Testis (tissue), 3 donors: ENCODE data around the gene TWIST1. TPM values are rescaled to one million over a fixed set of nuclear protein-coding genes. Genes with fewer than 3 reads are reported as not detected.

Experiments
- DNase-seq: peaks from one replicate; pipeline ENCODE4 v3.0.0-alpha.2; 2019
- H3K27ac ChIP-seq, 2 donors: fragments of 200-600 bp; sonication (generic); one replicate each; pipeline ENCODE4 v1.5.1; 2019
- H3K27me3 ChIP-seq: fragments of 200-600 bp; sonication (generic); one replicate; pipeline ENCODE4 v1.5.1; 2019
- H3K36me3 ChIP-seq: fragments of 200-600 bp; sonication (generic); one replicate; pipeline ENCODE4 v1.5.1; 2017; ENCODE audit warnings: low read depth; ENCODE audit errors: missing control alignments
- H3K4me1 ChIP-seq: fragments of 200-600 bp; sonication (generic); one replicate; pipeline ENCODE4 v1.5.1; 2019
- H3K4me3 ChIP-seq, 2 donors: fragments of 200-600 bp; sonication (generic); one replicate each; pipeline ENCODE4 v1.5.1; 2017 to 2019
- H3K9me3 ChIP-seq: fragments of 200-600 bp; sonication (generic); one replicate; pipeline ENCODE4 v1.5.1; 2017
- CTCF ChIP-seq, 3 experiments: fragments of 450-650 bp in 2 of 3; fragments of 200-600 bp in 1 of 3; sonication (generic) in 1 of 3; IDR thresholded peaks; one replicate each; pipeline ENCODE4 v1.5.1; 2016 to 2019; ENCODE audit warnings: antibody characterized with exemption in 3 of 3, mild to moderate bottlenecking in 2 of 3, moderate library complexity in 1 of 3
- POLR2A ChIP-seq: fragments of 450-650 bp; IDR thresholded peaks from one replicate; pipeline ENCODE4 v1.6.1; 2017; ENCODE audit warnings: antibody characterized with exemption, mild to moderate bottlenecking, moderate library complexity
- whole genome bisulfite sequencing, 2 donors: methylation state at CpG; one replicate each; pipeline ENCODE4 v1.1.5; 2018; 5-methylcytosine and 5-hydroxymethylcytosine counted together
- intact Hi-C: fragments of 100-400 bp; cut with DNase I; formaldehyde crosslinking; loops from one replicate; pipeline ENCODE4 v1.15.1; 2023; ENCODE audit warnings: low total_unique reads
- polyA plus RNA-seq: library from polyadenylated mRNA; stranded (reverse); fragments of 350-450 nt; fragmentation: Illumina TruSeq; extraction: RNeasy Lipid Tissue Mini Kit (QIAGEN cat#74804); gene quantifications from one replicate; pipeline ENCODE4 v1.2.3, GENCODE V29; 2014; ENCODE audit warnings: low read depth, low replicate concordance; ENCODE audit not compliant: insufficient read depth
- total RNA-seq, 2 donors: library from RNA; depleted of rRNA; stranded (reverse); fragments of >200 nt; gene quantifications; one replicate each; pipeline ENCODE4 v1.2.3, GENCODE V29; 2016

Gene TWIST1
- total and polyA plus RNA-seq, 3 donors from 2014 or later = 5.2 to 22.5 (median 11.7) TPM

DNA sequence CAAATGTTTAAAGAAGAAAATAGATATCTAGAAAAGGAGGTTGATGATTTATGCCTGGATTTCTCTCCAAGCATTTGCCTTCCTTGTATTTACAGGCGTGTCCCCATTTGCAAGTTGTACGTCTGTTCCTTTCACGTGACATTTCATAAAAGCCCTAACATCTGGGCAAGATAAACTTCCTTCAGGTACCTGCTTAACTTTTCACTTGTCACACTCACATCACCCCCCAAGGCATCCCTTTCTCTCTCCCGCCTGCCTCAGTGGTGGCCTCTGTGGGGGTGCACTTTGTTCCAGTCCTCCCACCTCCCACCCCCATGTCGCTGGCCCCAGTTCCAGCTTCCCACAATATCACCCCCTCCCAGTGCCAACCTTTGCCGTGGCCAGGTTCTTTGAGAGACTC, 6.7 kb downstream of the TWIST1 start:
- no peaks in the 10 kb centered on the region for H3K27me3 ChIP-seq
- no peaks in the 10 kb centered on the region for H3K36me3 ChIP-seq
- intact Hi-C loops = no loop called here
- WGBS, 2 donors = 38 to 66% methylated on average over 6 of the region's 6 CpGs
- H3K9me3 ChIP-seq = no peaks in the 10 kb centered on the region
- H3K27ac ChIP-seq = no peak overlapping the region
- DNase-seq = no peak
- H3K4me1 ChIP-seq = peaks cover 7% of the 10 kb centered on the region
- TF ChIP-seq CTCF (IDR thresholded peaks at IDR 0.05) (no peak), POLR2A (no peak)
- H3K4me3 ChIP-seq = no peak overlapping the region

- Histone ChIP-seq H3K4me3 (no peak overlapping the region), H3K9me3 (no peaks in the 10 kb centered on the region), H3K27me3 (no peaks in the 10 kb centered on the region), H3K27ac (no peak overlapping the region), H3K36me3 (no peaks in the 10 kb centered on the region), H3K4me1 (peaks cover 7% of the 10 kb centered on the region)
- intact Hi-C loops = no loop called here
- WGBS, 2 donors = 50 to 56% methylated on average over 11 of the region's 11 CpGs
- DNase-seq = no peak
- TF ChIP-seq CTCF (IDR thresholded peaks at IDR 0.05) (no peak), POLR2A (no peak)
Observed at GRCh38 chr7:19110026-19110730, 7.3 kb downstream of the TWIST1 start.

- Histone ChIP-seq H3K36me3 (no peaks in the 10 kb centered on the region), H3K9me3 (no peaks in the 10 kb centered on the region), H3K27me3 (no peaks in the 10 kb centered on the region), H3K4me3 (no peak overlapping the region), H3K27ac (no peak overlapping the region), H3K4me1 (peaks cover 7% of the 10 kb centered on the region)
- DNase-seq = no peak
- TF ChIP-seq POLR2A (no peak), CTCF (IDR thresholded peaks at IDR 0.05) (no peak)
- 46 to 57% methylated on average over 11 of the region's 11 CpGs for WGBS, 2 donors
- intact Hi-C loops = no loop called here
Observed at GRCh38 chr7:19109000-19109946, 8.2 kb downstream of the TWIST1 start.

DNA sequence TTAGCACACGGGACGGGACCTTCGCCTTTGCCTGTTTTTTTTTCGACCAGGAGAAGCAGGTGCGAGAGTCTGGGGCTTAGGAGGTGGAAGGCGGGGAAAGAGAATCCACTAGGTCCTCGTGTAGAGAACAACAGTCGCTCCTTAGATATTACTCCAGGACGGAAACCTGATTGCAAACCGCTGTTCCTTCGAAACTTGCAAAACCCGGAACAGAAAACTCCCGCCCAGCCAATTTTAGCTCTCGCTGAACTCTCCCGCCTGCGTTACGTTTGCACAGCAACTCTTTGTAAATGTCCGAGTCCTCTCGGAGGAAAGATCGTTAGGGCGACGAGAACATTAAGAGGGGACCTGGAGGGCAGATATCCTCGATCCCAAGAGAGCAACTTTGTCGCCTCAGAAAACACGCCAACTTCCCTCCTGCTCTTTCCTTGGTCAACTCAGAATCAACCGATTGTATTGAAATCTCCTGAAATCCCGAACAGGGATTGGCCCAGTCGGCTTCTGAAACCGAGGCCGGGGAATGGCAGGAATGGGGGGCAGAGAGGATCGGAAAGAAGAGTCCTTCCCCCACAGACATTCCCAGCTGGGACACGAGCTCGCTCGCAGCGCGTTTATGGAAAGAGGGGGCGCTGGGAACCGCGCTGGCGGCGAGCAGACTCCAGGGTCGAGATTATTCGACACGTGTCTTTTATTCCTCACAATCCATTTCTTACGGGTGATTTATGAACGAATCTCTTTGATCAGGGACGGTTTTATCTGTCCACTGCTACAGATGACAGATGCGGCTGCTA, 9.9 kb downstream of the TWIST1 start:
- WGBS, 2 donors = 1 to 2% methylated on average over 44 to 48 of the region's 48 CpGs

More for the DNA sequence above, 9.9 kb downstream of the TWIST1 start:
- DNase-seq = peak; percentile 42
- no peaks in the 10 kb centered on the region for H3K36me3 ChIP-seq
- intact Hi-C loops = no loop called here
- H3K4me1 ChIP-seq = peaks cover 7% of the 10 kb centered on the region
- TF ChIP-seq CTCF (IDR thresholded peaks at IDR 0.05) = no peak
- TF ChIP-seq POLR2A = no peak
- no peak overlapping the region for H3K27ac ChIP-seq
- H3K4me3 ChIP-seq = peak overlapping the region in 1 of 2 donors; percentile 40
- H3K27me3 ChIP-seq = no peaks in the 10 kb centered on the region
- H3K9me3 ChIP-seq = no peaks in the 10 kb centered on the region
